ENCODE results near the gene CDC16.

CDC16 gene

GRCh38 chr13:114202581-114202980 is 32.1 kb upstream of the CDC16 start:
- no peak overlapping the region for H3K23ac ChIP-seq (ENCODE audit: low read length)
- H3K4me1 ChIP-seq (ENCODE audit: control insufficient read depth in 1 of 2, insufficient read depth in 2 of 2, low read length in 2 of 2): no peaks in the 10 kb centered on the region
- no peak overlapping the region for H3K14ac ChIP-seq (ENCODE audit: low read length)
- H4K8ac ChIP-seq (ENCODE audit: low read depth, low read length): no peak overlapping the region
- no peak overlapping the region for H3K18ac ChIP-seq (ENCODE audit: low read length)
- H3K9ac ChIP-seq (ENCODE audit: low read length): no peak overlapping the region
- H3K4ac ChIP-seq (ENCODE audit: low read depth, low read length): no peak overlapping the region
- H4K91ac ChIP-seq (ENCODE audit: low read depth, low read length): no peak overlapping the region
- H4K12ac ChIP-seq (ENCODE audit: low read depth, low read length): no peak overlapping the region
- H3K27ac ChIP-seq (ENCODE audit: low read depth, low read length): no peak overlapping the region
- H3K9me3 ChIP-seq (ENCODE audit: insufficient read depth, low read depth, low read length): peaks cover 20% of the 10 kb centered on the region
- no peak overlapping the region for H2AFZ ChIP-seq (ENCODE audit: insufficient read depth, low read length, poor library complexity)
- no peak overlapping the region for H3K4me3 ChIP-seq (ENCODE audit: low read depth, low read length)
- no peaks in the 10 kb centered on the region for H3K79me1 ChIP-seq (ENCODE audit: low read length)
- H3K27me3 ChIP-seq (ENCODE audit: insufficient read depth, low read length): no peaks in the 10 kb centered on the region
- H2BK12ac ChIP-seq (ENCODE audit: low read length): no peak overlapping the region
- H2BK5ac ChIP-seq (ENCODE audit: low read depth, low read length, poor library complexity): no peak overlapping the region
- no peak overlapping the region for H3K4me2 ChIP-seq (ENCODE audit: low read length)
- H2AK5ac ChIP-seq (ENCODE audit: low read length): no peak overlapping the region
- WGBS (ENCODE audit: extremely low coverage, insufficient coverage, insufficient read length): no CpG with 5 or more reads among the region's 6 CpGs
- DNase-seq: no peak
- no peaks in the 10 kb centered on the region for H3K79me2 ChIP-seq (ENCODE audit: control insufficient read depth, insufficient read depth, low read length, poor library complexity)
- H2BK120ac ChIP-seq (ENCODE audit: insufficient read depth, low read length, poor library complexity): no peak overlapping the region
- no peaks in the 10 kb centered on the region for H3K36me3 ChIP-seq (ENCODE audit: control insufficient read depth in 1 of 2, insufficient read depth in 2 of 2, low read length in 2 of 2)

GRCh38 chr13:114203536-114203935 is 31.2 kb upstream of the CDC16 start:
- no peak overlapping the region for H2AFZ ChIP-seq (ENCODE audit: insufficient read depth, low read length, poor library complexity)

GRCh38 chr13:114204894-114205293 is 29.8 kb upstream of the CDC16 start:
- no peaks in the 10 kb centered on the region for H3K79me1 ChIP-seq (ENCODE audit: low read length)
- H3K9me3 ChIP-seq (ENCODE audit: insufficient read depth, low read depth, low read length): peaks cover 15% of the 10 kb centered on the region
- H3K4ac ChIP-seq (ENCODE audit: low read depth, low read length): no peak overlapping the region
- H3K4me1 ChIP-seq (ENCODE audit: control insufficient read depth in 1 of 2, insufficient read depth in 2 of 2, low read length in 2 of 2): no peaks in the 10 kb centered on the region
- H4K91ac ChIP-seq (ENCODE audit: low read depth, low read length): no peak overlapping the region
- no peak overlapping the region for H2BK5ac ChIP-seq (ENCODE audit: low read depth, low read length, poor library complexity)
- H3K36me3 ChIP-seq (ENCODE audit: control insufficient read depth in 1 of 2, insufficient read depth in 2 of 2, low read length in 2 of 2): no peaks in the 10 kb centered on the region
- no peak overlapping the region for H3K18ac ChIP-seq (ENCODE audit: low read length)
- no peak overlapping the region for H2BK12ac ChIP-seq (ENCODE audit: low read length)
- H2AFZ ChIP-seq (ENCODE audit: insufficient read depth, low read length, poor library complexity): no peak overlapping the region
- H4K12ac ChIP-seq (ENCODE audit: low read depth, low read length): no peak overlapping the region
- no peak overlapping the region for H3K9ac ChIP-seq (ENCODE audit: low read length)
- no peak overlapping the region for H2BK120ac ChIP-seq (ENCODE audit: insufficient read depth, low read length, poor library complexity)
- H2AK5ac ChIP-seq (ENCODE audit: low read length): no peak overlapping the region
- H3K4me3 ChIP-seq (ENCODE audit: low read depth, low read length): no peak overlapping the region
- no peaks in the 10 kb centered on the region for H3K27me3 ChIP-seq (ENCODE audit: insufficient read depth, low read length)
- no peak overlapping the region for H3K27ac ChIP-seq (ENCODE audit: low read depth, low read length)
- H3K4me2 ChIP-seq (ENCODE audit: low read length): no peak overlapping the region
- DNase-seq: no peak
- no peak overlapping the region for H3K23ac ChIP-seq (ENCODE audit: low read length)
- H3K79me2 ChIP-seq (ENCODE audit: control insufficient read depth, insufficient read depth, low read length, poor library complexity): no peaks in the 10 kb centered on the region
- no CpG with 5 or more reads among the region's 4 CpGs for whole genome bisulfite sequencing (ENCODE audit: extremely low coverage, insufficient coverage, insufficient read length)
- no peak overlapping the region for H4K8ac ChIP-seq (ENCODE audit: low read depth, low read length)
- no peak overlapping the region for H3K14ac ChIP-seq (ENCODE audit: low read length)

More at GRCh38 chr13:114203536-114203935, 31.2 kb upstream of the CDC16 start:
- Histone ChIP-seq H3K36me3 (ENCODE audit: control insufficient read depth in 1 of 2, insufficient read depth in 2 of 2, low read length in 2 of 2) (no peaks in the 10 kb centered on the region), H3K4me1 (ENCODE audit: control insufficient read depth in 1 of 2, insufficient read depth in 2 of 2, low read length in 2 of 2) (no peaks in the 10 kb centered on the region), H4K8ac (ENCODE audit: low read depth, low read length) (no peak overlapping the region), H2BK5ac (ENCODE audit: low read depth, low read length, poor library complexity) (no peak overlapping the region), H3K9me3 (ENCODE audit: insufficient read depth, low read depth, low read length) (peaks cover 20% of the 10 kb centered on the region), H3K79me2 (ENCODE audit: control insufficient read depth, insufficient read depth, low read length, poor library complexity) (no peaks in the 10 kb centered on the region), H3K4me3 (ENCODE audit: low read depth, low read length) (no peak overlapping the region), H3K79me1 (ENCODE audit: low read length) (no peaks in the 10 kb centered on the region), H2AK5ac (ENCODE audit: low read length) (no peak overlapping the region), H2BK120ac (ENCODE audit: insufficient read depth, low read length, poor library complexity) (no peak overlapping the region), H3K14ac (ENCODE audit: low read length) (no peak overlapping the region), H3K27ac (ENCODE audit: low read depth, low read length) (no peak overlapping the region), H3K23ac (ENCODE audit: low read length) (no peak overlapping the region), H2BK12ac (ENCODE audit: low read length) (no peak overlapping the region), H4K91ac (ENCODE audit: low read depth, low read length) (no peak overlapping the region), H3K9ac (ENCODE audit: low read length) (no peak overlapping the region), H3K27me3 (ENCODE audit: insufficient read depth, low read length) (no peaks in the 10 kb centered on the region), H3K18ac (ENCODE audit: low read length) (no peak overlapping the region), H3K4ac (ENCODE audit: low read depth, low read length) (no peak overlapping the region), H4K12ac (ENCODE audit: low read depth, low read length) (no peak overlapping the region), H3K4me2 (ENCODE audit: low read length) (no peak overlapping the region)
- WGBS (ENCODE audit: extremely low coverage, insufficient coverage, insufficient read length): no CpG with 5 or more reads among the region's 4 CpGs
- no peak for DNase-seq

- Histone ChIP-seq H3K79me2 (ENCODE audit: control insufficient read depth, insufficient read depth, low read length, poor library complexity) (no peaks in the 10 kb centered on the region), H2BK12ac (ENCODE audit: low read length) (no peak overlapping the region), H2AK5ac (ENCODE audit: low read length) (no peak overlapping the region), H2AFZ (ENCODE audit: insufficient read depth, low read length, poor library complexity) (no peak overlapping the region), H2BK5ac (ENCODE audit: low read depth, low read length, poor library complexity) (no peak overlapping the region), H4K12ac (ENCODE audit: low read depth, low read length) (no peak overlapping the region), H3K18ac (ENCODE audit: low read length) (no peak overlapping the region), H3K4me1 (ENCODE audit: control insufficient read depth in 1 of 2, insufficient read depth in 2 of 2, low read length in 2 of 2) (no peaks in the 10 kb centered on the region), H3K27ac (ENCODE audit: low read depth, low read length) (no peak overlapping the region), H3K4ac (ENCODE audit: low read depth, low read length) (no peak overlapping the region), H3K4me2 (ENCODE audit: low read length) (no peak overlapping the region), H3K4me3 (ENCODE audit: low read depth, low read length) (no peak overlapping the region), H3K36me3 (ENCODE audit: control insufficient read depth in 1 of 2, insufficient read depth in 2 of 2, low read length in 2 of 2) (no peaks in the 10 kb centered on the region), H2BK120ac (ENCODE audit: insufficient read depth, low read length, poor library complexity) (no peak overlapping the region), H3K27me3 (ENCODE audit: insufficient read depth, low read length) (no peaks in the 10 kb centered on the region), H3K23ac (ENCODE audit: low read length) (no peak overlapping the region), H4K91ac (ENCODE audit: low read depth, low read length) (no peak overlapping the region), H3K9ac (ENCODE audit: low read length) (no peak overlapping the region), H4K8ac (ENCODE audit: low read depth, low read length) (no peak overlapping the region), H3K79me1 (ENCODE audit: low read length) (no peaks in the 10 kb centered on the region), H3K14ac (ENCODE audit: low read length) (no peak overlapping the region), H3K9me3 (ENCODE audit: insufficient read depth, low read depth, low read length) (peaks cover 11% of the 10 kb centered on the region)
- DNase-seq: no peak
- no CpG with 5 or more reads among the region's 6 CpGs for WGBS (ENCODE audit: extremely low coverage, insufficient coverage, insufficient read length)
Measured at GRCh38 chr13:114208134-114208533, 26.6 kb upstream of the CDC16 start.

Data from trophoblast cell (in vitro differentiated cells and primary cell).